Measurements from ENCODE around the gene CDH16.

CDH16 gene

DNA sequence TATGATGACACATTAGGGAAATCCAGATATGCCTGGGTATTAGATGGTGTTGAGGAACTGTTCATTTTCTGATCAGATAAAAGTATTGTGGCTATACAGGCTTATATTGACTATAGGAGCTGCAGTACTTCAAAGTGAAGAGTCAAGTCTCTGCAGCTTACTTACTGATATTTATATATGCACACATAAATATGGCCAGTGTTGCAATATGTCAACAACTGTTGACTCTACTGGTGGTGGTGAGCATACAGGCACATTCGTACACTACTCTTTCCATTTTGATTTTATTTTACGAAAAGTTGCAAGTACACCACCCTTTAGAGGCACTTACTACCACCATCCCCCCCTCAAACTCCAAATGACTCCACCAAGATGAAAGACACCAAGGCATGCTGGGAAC, 13.0 kb upstream of the CDH16 start:
- no peak for TF ChIP-seq ZFX (IDR thresholded peaks at IDR 0.05)
- TF ChIP-seq, protein P1, sequence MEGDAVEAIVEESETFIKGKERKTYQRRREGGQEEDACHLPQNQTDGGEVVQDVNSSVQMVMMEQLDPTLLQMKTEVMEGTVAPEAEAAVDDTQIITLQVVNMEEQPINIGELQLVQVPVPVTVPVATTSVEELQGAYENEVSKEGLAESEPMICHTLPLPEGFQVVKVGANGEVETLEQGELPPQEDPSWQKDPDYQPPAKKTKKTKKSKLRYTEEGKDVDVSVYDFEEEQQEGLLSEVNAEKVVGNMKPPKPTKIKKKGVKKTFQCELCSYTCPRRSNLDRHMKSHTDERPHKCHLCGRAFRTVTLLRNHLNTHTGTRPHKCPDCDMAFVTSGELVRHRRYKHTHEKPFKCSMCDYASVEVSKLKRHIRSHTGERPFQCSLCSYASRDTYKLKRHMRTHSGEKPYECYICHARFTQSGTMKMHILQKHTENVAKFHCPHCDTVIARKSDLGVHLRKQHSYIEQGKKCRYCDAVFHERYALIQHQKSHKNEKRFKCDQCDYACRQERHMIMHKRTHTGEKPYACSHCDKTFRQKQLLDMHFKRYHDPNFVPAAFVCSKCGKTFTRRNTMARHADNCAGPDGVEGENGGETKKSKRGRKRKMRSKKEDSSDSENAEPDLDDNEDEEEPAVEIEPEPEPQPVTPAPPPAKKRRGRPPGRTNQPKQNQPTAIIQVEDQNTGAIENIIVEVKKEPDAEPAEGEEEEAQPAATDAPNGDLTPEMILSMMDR (conservative IDR thresholded peaks at IDR 0.05), result no peak
- no peak overlapping the region for H3K27ac ChIP-seq

DNA sequence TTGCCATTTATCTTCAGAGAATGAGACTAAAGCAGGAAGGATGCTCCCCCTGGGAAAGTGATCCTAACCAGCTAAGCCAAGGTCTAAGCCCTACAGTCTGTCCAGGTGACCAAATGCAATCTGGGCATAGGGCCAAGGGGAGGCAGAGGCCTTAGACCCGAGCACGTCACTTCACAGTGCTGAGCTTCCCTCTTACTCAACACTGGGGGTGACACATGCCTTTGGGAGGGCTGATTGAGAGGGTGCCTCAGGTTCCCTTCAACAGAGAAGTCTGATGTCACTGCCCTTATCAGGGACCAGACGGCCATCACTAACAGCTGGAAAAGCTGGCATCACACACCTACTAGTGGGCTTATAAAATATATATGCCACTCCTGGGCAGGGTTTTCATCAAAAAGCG, 11.5 kb upstream of the CDH16 start:
- TF ChIP-seq, protein P1 (conservative IDR thresholded peaks at IDR 0.05), result no peak
- no peak for TF ChIP-seq ZFX (IDR thresholded peaks at IDR 0.05)
- no peak overlapping the region for H3K27ac ChIP-seq

DNA sequence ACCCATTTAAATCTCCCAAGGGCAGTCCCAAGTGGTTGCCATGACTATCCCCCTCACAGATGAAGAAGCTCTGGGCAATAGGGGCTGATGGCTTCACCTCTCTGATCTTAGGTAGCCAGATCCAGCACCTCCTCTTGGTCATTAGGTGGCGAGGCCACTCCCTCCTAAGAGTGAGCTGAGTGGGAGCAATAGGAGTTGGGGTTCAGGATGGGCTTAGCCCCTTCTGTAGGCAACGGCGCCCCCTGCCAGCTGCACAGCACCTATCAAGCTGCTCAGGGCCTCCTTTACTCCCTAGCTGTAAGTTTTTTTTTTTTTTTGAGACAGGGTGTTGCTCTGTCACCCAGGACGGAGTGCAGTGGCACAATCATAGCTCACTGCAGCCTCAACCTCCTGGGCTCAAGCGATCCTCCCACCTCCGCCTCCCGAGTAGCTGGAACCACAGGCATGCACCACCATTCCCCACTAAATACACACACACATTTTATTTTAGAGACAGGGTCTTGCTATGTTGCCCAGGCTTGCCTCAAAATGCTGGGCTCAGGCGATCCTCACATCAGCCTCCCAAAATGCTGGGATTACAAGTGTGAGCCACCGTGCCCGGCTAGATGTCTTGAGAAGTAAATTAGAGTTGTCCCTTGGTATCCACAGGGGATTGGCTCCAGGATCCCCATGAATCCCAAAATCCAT, 10.2 kb upstream of the CDH16 start:
- no peak overlapping the region for H3K27ac ChIP-seq
- TF ChIP-seq, protein P1 (conservative IDR thresholded peaks at IDR 0.05), result no peak
- no peak for TF ChIP-seq ZFX (IDR thresholded peaks at IDR 0.05)

DNA sequence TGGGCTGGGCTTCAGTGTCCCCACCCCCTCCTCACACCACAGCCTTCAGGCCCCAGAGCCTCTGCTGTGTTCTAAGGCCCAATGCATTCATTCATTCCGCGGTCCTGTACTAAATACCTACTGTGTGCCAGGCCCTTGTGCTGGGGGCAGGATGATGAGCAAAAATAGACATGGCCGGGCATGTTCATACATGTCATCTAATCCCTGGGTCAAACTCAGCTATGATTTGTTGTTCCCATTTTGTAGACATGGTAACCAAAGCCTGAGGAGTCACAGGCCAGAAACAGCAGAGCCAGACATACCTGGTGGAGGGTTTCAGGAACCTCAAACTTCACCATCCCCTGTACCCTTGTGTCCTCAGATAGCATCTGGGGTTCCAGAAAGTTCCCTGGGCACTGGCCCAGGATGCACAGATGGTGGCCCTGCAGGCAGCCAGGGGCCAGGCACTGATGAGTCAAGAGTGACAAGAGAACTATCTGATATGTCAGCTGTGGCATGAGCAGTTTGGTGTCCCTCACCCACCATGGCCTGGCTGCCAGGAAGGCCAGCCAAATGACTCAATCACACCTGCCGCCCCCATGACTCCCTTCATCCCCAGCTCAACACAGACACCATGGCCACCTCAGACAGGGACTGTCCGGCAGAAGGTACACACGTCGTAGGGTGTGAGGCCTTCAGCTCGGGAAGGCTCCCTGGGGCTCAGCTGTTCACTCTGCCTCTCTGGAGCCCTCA, 9.4 kb upstream of the CDH16 start:
- no peak for TF ChIP-seq ZFX (IDR thresholded peaks at IDR 0.05)
- TF ChIP-seq, protein P1 (conservative IDR thresholded peaks at IDR 0.05), result no peak
- H3K27ac ChIP-seq, result no peak overlapping the region

DNA sequence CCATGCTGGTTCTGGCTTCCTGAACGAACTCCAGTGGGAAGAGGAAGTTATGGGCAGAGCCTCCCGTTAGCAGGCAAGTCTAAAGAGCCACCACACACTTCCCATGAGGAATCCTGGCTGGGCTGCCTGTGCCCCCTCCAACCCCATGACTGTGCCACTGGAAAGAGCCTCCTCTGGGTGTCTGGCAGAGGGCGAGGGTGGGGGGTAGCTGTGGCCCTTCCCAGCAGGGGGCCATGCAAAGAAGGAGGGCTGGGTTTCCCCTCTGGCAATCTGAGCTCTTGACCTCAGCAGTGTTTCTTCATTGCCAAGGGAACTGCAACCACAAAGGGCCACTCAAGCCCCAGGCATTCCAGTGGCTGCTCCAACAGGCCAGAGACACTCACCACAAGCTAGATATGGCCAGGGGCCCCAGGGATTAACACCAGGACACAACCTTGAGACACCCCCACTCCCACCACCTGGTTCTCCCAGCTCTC, 8.3 kb upstream of the CDH16 start:
- H3K27ac ChIP-seq, result no peak overlapping the region
- TF ChIP-seq, protein P1 (conservative IDR thresholded peaks at IDR 0.05), result no peak

DNA sequence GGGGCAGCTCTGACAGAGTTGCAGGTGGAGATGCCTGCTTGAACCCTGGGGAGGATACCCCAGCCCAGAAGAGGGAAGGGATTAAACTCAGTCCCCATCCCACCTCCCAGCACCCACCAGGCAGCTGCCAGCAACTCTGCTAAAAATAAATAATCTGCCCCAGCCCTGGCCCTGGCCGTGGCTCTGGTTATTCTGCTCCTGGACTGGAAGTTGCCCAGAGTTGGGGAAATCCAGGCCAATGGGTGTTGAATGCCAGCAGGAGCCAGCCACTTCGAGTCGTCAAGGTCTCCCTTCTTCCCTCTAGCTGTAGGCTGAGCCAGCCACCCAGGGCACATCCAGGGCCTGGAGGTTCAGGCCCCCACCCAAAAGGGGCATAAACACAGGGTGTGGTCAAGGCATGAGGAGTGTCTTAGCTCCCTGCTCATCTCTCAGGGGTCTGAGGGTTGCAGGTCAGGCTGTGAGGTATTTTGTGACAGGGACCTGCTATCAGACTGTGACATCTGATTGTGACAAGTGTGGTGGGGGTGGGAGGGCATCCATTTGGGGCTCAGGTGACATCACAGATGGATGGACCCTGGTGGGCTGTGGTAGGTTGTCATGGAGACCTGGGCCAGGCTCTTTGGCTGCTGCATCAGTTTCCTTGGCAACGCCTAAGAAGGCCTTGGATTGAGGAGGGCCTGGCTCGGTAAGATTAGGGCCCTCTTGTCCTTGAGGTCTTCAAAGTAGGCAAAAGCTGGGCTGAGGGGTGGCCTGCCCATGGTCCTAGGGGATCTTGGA, 7.7 kb upstream of the CDH16 start:
- TF ChIP-seq ZFX (IDR thresholded peaks at IDR 0.05), result no peak
- TF ChIP-seq, protein P1 (conservative IDR thresholded peaks at IDR 0.05), result no peak
- no peak overlapping the region for H3K27ac ChIP-seq
